Measurements from ENCODE around the gene LPCAT4. TPM values are rescaled to one million over a fixed set of nuclear protein-coding genes. Genes with fewer than 3 reads are reported as not detected.

LPCAT4 gene
- total RNA-seq, 1 experiment from 2014 or later: 77.1 TPM

GRCh38 chr15:34342737-34343575 is 24.0 kb downstream of the LPCAT4 start, which contains the start of the genes NOP10 and NUTM1:
TSS of gene NOP10 (minus strand) at chr15:34343136. CDS start at chr15:34343073, 63 bp downstream.
TSS of gene NUTM1 (plus strand) at chr15:34343315. CDS start at chr15:34343697, 382 bp downstream.
- peak within 1 kb of the TSS; percentile 84 for H2AFZ ChIP-seq (ENCODE audit: low read depth, low read length, poor library complexity, severe bottlenecking)
- RAD21 ChIA-PET (ENCODE audit: low non-redundant PET in 1 of 2, low total read pairs in 2 of 2, uncharacterized antibody in 2 of 2, unreplicated experiment in 2 of 2): interaction anchor here (0.7 to 1.2 kb wide), 2 partner anchors 25 kb away, joined by 3 to 4 read pairs; partner anchors contain the start of gene LPCAT4 (in 1 of the 2)
- no peaks in the 10 kb centered on the region for H3K27me3 ChIP-seq (ENCODE audit: insufficient read depth, low read length)
- peaks cover 41% of the 10 kb centered on the region for H3K79me2 ChIP-seq (ENCODE audit: insufficient read depth, low read length)
- intact Hi-C loops (cut with micrococcal nuclease): loop anchor here (1.0 to 2.0 kb wide), 2 partner anchors 16 to 245 kb away; no protein-coding TSS in a partner anchor
- peak; percentile 82 for ATAC-seq
- peak within 1 kb of the TSS; percentile 72 for H3K27ac ChIP-seq (ENCODE audit: low read depth, low read length)
- H3K4me2 ChIP-seq (ENCODE audit: low read length): peak within 1 kb of the TSS; percentile 85
- BruUV-seq (replicated peaks): no TSS peak
- no peaks in the 10 kb centered on the region for H3K9me2 ChIP-seq (ENCODE audit: insufficient read depth)
- H3K4me3 ChIP-seq (replicated peaks in 1 of 2; ENCODE audit: low read depth in 1 of 2, low read length in 2 of 2): peak within 1 kb of the TSS; percentile 79 to 96
- peak; percentile 90 for DNase-seq (ENCODE audit: low read depth, low spot score)
- peak within 1 kb of the TSS; percentile 86 for H3K9ac ChIP-seq (ENCODE audit: low read length)
- H3K4me1 ChIP-seq (ENCODE audit: control insufficient read depth in 1 of 2, insufficient read depth in 2 of 2, low read length in 2 of 2): peaks cover 7 to 25% of the 10 kb centered on the region in 2 experiments; a peak in 3 of 4 replicates
- H4K20me1 ChIP-seq (ENCODE audit: insufficient read depth): no peaks in the 10 kb centered on the region
- H3K9me3 ChIP-seq (ENCODE audit: control insufficient read depth in 1 of 2, insufficient read depth in 1 of 2, low read depth in 1 of 2, low read length in 2 of 2): no peaks in the 10 kb centered on the region
- CTCF ChIA-PET: interaction anchor here (0.7 to 1.9 kb wide), 7 partner anchors 15 to 233 kb away, joined by 3 to 11 read pairs (median 3); partner anchors contain the start of gene LPCAT4
- POLR2A ChIA-PET: interaction anchor here (0.5 to 1.1 kb wide), 2 partner anchors 15 to 23 kb away, joined by 3 to 5 read pairs; partner anchors contain the start of gene LPCAT4
- peaks cover 20 to 32% of the 10 kb centered on the region in 2 experiments for H3K36me3 ChIP-seq (ENCODE audit: control insufficient read depth in 1 of 2, insufficient read depth in 2 of 2, low read length in 2 of 2)
- peak; percentile 96 for TF ChIP-seq CBX3 (IDR thresholded peaks at IDR 0.05; ENCODE audit: low read depth)
- TF ChIP-seq TCF7L2 (IDR thresholded peaks at IDR 0.05; ENCODE audit: borderline replicate concordance, extremely low read depth, insufficient read depth, insufficient read length): peak; percentile 23
- peak; percentile 97 for TF ChIP-seq MAX (IDR thresholded peaks at IDR 0.05)
- no peak; the same call in 1 of the 2 replicates for TF ChIP-seq SP1 (IDR thresholded peaks at IDR 0.05; ENCODE audit: low read depth)
- peak; percentile 67; the same call in 1 of the 2 replicates for TF ChIP-seq SIN3A (IDR thresholded peaks at IDR 0.05; ENCODE audit: low read depth)
- TF ChIP-seq ZFX (IDR thresholded peaks at IDR 0.05): no peak
- TF ChIP-seq ATF3 (IDR thresholded peaks at IDR 0.05): no peak
- no peak for TF ChIP-seq SRF (IDR thresholded peaks at IDR 0.05; ENCODE audit: low read depth)
- TF ChIP-seq CTCF (IDR thresholded peaks at IDR 0.05 in 2 of 3, conservative IDR thresholded peaks at IDR 0.05 in 1 of 3; ENCODE audit: borderline replicate concordance in 1 of 3, insufficient read depth in 1 of 3, low read depth in 2 of 3, low read length in 2 of 3): peak; percentile 80 to 90 (median 80)
- no peak for TF ChIP-seq ZBTB33 (IDR thresholded peaks at IDR 0.05; ENCODE audit: extremely low read depth, insufficient replicate concordance, low read length)
- no peak for TF ChIP-seq CEBPB (IDR thresholded peaks at IDR 0.05; ENCODE audit: low read depth)
- no peak for TF ChIP-seq EZH2phosphoT487 (IDR thresholded peaks at IDR 0.05; ENCODE audit: borderline replicate concordance)
- peak; percentile 93 for TF ChIP-seq POLR2AphosphoS5 (IDR thresholded peaks at IDR 0.05; ENCODE audit: low read depth, low read length)
- no peak for TF ChIP-seq FOSL1 (IDR thresholded peaks at IDR 0.05; ENCODE audit: low read depth)
- peak; percentile 80 for TF ChIP-seq RAD21 (IDR thresholded peaks at IDR 0.05; ENCODE audit: low read depth)
- peak; percentile 96 for TF ChIP-seq POLR2A (IDR thresholded peaks at IDR 0.05; ENCODE audit: borderline replicate concordance, extremely low read depth, insufficient read depth, insufficient read length)
- TF ChIP-seq ZNF274 (IDR thresholded peaks at IDR 0.05; ENCODE audit: low read depth, low read length): no peak
- peak; percentile 75 for TF ChIP-seq ELF1 (IDR thresholded peaks at IDR 0.05; ENCODE audit: borderline replicate concordance, low read depth)
